Stromal cell of bone marrow (primary cell): ENCODE data around the gene H1-8.
"Not testable (repeated sequence)": the region's sequence is repeated elsewhere in the genome, so short reads cannot be mapped to it uniquely, and the experiment has no call there.

Source experiments
- DNase-seq: peaks from one replicate; pipeline ENCODE4 v3.0.0-alpha.2; 2012; ENCODE audit warnings: low read depth

H1-8 gene

DNA sequence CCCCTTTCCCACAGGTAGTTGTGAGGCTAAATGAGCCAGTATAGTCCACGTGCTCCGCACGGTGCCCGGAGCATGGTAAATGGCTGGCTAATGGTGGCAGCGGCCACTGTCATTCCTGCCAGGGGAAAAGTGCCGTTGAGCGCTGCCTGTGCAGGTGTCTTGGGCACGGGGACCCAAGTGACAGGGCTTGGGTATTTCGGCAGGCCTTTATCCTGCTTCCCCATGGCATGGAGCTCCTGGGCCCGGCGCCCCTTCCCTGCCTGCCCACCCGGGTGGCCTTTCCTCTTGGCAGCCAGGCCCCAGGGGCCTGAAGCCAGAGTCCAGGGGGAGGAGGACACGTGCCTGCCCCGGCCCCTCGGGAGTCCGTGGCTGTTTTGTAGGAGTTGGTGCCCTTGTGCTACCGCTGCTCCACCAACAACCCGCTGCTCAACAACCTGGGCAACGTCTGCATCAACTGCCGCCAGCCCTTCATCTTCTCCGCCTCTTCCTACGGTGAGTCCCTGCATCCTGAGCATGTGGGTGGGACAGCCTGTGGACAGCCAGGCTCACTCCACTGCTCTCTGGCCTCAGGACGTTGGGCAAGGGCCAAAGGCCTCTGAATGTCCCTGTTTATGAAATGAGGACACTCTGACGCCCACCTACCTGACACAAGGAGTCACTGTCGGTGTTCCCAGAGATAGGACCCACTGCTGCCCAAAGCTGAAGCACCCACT is 27.7 kb upstream of the H1-8 start:
- not testable (repeated sequence) for DNase-seq

DNA sequence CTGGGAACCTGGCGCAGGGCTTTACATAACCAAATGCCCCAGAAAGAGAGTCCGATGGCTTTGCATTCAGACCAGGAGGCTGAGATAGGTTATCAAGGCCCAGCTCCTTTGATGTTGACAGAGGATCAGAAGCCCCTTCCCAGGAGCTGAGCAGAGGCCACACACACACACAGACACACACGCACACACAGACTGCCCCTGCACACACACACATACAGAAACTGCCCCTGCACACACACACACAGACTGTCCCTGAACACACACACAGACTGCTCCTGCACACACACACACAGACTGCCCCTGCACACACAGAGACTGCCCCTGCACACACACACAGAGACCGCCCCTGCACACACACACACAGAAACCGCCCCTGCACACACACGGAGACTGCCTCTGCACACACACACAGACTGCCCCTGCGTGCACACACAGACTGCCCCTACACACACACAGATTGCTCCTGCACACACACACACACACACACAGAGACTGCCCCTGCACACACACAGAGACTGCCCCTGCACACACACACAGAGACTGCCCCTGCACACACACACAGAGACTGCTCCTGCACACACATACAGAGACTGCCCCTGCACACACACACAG is 27.0 kb upstream of the H1-8 start:
- not testable (repeated sequence) for DNase-seq

DNA sequence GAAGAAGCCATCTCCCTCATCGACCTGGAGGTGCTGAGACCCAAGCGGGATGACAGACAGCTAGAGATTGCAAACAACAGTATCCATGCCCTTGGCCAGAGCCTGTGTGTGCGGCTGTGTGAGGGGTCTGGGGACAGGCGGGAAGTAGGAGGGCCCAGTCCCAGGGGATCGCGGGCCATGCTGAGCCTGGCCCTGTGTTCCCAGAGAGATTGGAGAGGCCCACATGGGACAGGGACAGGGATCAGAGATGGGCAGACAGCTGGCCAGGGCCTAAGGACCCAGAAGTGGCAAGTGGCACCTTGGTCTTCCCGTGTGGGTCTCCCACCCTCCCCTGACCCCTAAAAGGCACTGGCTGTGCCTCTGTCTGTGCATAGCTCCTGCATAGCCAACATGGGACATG is 25.5 kb upstream of the H1-8 start:
- no peak for DNase-seq

DNA sequence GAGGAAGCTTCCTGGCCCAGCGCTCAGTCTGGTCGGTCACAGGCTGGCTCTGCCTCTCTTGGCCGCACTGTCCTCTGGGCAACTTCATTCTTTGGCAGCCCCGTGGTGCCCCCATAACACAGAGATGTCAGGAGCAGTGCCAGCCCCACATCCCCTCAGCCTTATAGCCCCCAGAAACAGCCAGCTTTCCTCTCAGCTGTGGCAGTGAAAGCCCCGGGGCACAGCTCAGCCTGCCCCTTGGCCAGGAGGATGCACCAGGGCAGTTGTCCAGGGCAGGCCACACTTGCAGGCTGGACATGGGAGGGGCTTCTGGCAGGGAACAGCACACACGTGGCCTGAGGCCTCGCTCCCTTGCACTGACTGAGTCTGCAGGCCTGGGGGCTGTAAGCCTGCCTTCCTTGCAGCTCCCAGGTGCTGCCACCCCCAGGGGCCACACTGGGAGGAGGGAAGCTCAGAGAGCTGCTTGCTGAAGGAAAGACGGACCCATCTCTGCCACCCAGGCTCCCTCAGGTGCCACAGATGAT is 24.9 kb upstream of the H1-8 start:
- DNase-seq, result no peak

DNA sequence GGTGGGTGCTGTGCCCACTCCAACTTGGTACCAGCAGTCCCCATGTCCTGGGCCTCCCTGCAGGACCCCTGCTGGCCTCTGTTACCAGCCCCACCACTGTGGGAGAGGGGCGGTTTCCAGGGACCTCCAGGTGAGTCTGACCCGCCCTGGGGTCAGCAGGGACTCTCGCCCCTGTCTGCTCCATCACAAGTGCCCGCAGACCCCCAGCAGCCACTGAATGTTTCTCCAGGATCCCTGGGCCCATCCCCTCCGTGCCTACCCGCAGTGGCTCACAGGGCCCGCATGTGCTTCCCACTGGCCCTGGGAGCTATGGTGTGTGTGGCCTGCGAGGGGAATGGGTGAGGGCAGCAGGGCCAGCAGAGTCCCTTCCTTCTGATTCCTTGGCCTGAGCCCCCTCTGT is 24.4 kb upstream of the H1-8 start:
- no peak for DNase-seq

DNA sequence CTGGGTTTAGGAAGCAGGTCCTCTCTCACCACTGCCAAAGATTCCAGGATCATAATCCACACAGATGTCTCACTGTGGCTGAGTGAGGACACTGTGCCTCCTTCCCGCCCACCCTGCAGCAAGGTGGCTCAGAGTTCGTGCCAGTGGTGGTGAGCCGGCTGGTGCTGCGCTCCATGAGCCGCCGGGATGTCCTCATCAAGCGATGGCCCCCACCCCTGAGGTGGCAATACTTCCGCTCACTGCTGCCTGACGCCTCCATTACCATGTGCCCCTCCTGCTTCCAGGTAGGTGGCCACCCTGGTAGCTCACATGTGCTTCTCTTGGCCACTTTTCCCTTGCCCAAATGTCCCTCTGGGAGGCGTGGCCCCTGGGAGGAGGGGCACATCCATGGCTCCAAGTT is 23.5 kb upstream of the H1-8 start:
- DNase-seq, result no peak

DNA sequence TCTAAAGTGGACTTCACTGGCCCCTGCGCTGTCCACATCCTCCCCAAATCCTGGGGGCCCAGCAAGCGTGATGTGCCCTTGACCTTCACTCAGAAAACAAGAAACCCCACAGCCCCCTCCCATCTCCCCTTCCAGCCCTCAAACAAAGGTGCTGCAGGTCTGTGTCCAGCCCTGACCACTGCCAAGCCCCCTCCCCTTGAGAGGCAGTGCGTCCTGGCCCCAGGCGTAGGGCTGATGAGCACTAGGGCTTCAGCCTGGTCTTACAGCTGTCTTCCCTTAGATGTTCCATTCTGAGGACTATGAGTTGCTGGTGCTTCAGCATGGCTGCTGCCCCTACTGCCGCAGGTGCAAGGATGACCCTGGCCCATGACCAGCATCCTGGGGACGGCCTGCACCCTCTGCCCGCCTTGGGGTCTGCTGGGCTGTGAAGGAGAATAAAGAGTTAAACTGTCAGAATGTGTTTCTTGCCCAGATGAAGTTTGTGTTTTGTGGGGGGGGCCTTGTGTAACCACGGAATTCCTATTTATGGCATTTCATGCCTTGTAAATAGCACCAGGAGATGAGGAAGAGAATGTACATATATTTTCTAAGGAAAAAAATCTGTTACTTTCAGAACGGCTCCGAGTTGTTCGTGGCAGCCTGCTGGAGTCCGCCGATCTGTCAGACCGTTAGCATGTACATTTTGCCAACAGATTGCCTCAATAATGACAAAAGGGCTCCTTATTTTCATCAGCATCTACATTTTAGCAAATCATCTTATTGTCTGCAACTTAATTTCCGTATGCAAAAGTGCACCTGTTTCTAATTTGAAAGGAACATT is 22.9 kb upstream of the H1-8 start:
- no peak for DNase-seq

DNA sequence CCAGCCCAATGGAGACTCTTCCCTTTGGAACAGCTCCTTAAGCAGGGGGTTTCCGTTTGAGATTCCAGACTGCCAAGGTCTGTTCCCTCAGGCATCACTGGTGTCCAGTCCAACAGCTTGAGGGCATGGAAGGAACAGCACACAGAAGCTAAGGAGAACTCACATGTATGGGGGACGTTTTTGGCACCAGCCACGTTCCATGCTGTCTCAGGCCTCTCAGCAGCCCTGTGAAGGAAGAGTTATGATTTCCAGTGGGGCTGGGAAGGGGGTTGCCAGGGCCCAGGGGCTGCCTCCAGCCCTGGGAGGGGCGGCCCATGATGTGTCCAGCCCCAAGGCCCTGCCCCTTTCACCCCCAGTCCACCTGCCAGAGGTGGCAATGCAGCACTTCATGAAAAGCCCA is 22.0 kb upstream of the H1-8 start:
- no peak for DNase-seq

DNA sequence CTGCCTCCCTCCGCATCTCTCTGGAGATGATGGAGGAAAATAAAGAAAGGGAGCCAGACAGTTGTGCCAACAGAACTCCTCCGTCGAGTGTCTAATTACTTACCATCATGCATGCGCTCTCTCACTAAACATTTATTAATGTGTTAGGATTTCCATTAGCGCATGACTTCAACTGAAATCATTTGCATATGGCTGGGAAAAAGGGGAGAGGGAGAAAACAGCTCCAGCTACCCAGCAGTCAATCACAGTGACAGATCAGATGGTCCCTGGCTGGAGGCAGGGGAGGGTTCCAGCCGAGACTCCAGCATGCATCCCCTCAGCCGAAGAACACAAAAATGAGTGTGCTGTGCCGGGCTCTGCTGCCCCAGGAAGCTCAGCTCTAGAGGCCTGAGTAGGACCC is 21.4 kb upstream of the H1-8 start:
- no peak for DNase-seq

DNA sequence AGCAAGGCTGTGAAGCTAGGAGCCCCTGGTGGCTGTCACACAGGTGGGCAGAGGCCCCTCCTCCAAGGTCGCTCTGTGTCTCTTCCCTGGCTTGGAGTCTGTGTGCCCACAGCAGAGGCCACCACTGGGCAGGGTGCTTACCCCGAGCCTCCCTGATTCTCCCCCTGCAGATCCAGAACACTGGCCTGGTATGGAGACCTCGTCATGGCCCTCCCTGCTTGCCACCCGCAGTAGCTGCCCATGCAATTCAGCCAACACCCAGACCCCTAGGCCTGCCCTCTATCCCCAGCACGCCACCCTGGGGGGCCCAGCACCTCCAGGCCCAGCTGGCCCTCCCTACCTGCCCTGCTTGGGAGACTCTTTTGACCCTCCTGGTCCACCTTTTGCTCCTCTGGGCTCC is 20.0 kb upstream of the H1-8 start:
- DNase-seq, result no peak

DNA sequence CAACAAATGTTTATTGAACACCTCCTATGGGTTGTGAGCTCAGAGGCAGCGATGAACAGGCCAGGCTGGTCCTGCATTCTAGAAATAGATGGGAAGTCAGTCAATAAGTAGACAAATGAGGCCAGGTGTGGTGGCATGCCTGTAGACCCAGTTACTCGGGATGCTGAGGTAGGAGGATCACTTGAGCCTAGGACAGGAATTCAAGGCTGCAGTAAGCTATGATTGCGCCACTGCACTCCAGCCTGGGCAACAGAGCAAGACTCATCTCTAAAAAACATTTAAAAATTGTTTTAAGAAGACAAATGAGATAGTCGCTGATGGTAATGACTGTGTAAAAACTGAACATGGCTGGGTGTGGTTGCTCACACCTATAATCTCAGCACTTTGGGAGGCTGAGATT is 18.9 kb upstream of the H1-8 start:
- no peak for DNase-seq

DNA sequence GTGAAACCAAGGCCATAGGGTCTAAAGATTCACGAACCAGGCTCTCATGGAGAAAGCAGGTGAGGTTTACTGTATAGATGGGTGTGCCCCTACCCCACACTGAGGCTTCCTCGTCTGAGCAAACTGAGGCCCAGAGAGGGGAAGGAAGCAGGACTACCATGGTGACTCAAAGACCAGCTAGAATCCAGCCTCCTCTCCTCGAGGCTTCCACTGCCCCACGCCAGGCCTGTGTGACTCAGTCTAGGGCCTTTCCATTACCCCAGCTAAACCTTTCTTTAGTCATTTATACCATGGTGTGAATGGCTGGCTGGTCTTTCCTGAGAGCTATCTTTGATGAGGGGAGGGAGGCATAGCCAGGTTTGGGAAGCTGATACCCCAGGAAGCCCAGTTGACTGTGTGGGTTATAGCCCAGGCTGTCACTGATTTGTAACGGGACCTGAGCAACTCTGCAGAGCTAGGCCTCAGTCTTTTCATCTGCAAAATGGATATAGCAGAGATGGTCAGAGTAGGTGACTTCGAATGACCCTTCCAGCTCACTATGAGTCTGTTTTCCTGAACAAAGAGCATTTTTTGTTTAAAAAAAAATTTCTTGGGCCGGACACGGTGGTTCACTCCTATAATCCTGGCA is 17.5 kb upstream of the H1-8 start:
- DNase-seq, result peak; percentile 77

DNA sequence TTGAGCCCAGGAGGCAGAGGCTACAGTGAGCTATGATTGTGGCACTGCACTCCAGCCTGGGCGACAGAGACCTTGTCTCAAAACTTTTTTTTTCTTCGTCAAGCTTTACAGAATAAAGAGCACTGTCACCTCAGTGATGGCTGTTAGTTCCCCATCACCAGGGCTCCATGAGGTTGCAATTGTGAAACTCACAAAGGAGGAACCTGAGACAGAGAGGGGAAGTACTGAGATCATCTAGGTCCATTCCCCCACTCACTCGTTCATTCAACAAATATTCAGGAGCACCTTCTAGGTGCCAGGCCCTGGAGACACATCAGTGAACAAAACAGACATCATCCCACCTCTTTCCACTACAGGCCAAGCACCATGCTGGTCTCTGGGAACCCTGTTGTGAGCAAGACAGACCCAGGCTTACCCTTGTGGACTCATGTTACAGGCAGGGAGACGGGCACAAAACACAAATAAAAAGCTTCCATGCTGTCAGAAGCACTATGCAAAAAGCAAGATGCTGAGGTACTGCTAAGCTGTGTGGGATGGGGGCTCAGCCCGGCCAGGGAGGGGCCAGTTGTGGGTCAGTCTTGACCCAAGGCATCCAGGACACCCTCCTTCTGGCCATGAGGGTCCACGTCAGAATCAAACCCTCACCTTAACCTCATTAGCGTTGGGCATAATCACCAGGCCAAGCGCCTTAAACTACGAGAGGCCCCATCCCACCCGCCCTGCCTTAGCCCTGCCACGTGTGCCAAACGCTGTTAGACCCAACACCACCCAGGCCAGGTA is 16.7 kb upstream of the H1-8 start:
- DNase-seq, result no peak

DNA sequence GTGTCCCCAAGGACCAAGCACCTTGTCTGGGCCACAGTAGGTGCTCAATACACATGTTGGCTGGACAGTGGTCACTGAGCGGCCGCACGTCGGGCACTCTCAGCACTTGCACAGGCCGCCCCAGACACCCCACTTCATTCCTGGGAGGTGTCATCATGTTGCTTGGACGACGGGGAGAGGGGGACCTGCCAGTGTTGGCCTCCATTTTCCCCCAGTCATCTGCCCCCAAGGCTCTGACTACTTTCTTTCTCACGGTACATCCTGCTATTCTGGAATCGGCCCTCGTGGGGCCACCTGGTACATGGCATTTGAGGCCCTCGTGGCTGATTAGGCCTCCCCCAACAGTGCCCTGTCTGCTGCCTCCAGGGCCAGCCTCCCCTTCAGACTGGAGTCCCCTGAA is 15.7 kb upstream of the H1-8 start:
- DNase-seq, result no peak

DNA sequence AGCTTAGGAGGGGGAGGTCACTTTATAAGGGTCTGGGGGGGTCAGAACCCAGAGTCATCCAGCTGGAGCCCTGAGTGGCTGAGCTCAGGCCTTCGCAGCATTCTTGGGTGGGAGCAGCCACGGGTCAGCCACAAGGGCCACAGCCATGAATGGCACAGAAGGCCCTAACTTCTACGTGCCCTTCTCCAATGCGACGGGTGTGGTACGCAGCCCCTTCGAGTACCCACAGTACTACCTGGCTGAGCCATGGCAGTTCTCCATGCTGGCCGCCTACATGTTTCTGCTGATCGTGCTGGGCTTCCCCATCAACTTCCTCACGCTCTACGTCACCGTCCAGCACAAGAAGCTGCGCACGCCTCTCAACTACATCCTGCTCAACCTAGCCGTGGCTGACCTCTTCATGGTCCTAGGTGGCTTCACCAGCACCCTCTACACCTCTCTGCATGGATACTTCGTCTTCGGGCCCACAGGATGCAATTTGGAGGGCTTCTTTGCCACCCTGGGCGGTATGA is 14.3 kb upstream of the H1-8 start, which contains the start of gene RHO:
Gene RHO (plus strand): TSS at position 51 of the 512 bp plus-strand sequence. CDS start 95 bp downstream, at position 146.
- DNase-seq, result no peak

DNA sequence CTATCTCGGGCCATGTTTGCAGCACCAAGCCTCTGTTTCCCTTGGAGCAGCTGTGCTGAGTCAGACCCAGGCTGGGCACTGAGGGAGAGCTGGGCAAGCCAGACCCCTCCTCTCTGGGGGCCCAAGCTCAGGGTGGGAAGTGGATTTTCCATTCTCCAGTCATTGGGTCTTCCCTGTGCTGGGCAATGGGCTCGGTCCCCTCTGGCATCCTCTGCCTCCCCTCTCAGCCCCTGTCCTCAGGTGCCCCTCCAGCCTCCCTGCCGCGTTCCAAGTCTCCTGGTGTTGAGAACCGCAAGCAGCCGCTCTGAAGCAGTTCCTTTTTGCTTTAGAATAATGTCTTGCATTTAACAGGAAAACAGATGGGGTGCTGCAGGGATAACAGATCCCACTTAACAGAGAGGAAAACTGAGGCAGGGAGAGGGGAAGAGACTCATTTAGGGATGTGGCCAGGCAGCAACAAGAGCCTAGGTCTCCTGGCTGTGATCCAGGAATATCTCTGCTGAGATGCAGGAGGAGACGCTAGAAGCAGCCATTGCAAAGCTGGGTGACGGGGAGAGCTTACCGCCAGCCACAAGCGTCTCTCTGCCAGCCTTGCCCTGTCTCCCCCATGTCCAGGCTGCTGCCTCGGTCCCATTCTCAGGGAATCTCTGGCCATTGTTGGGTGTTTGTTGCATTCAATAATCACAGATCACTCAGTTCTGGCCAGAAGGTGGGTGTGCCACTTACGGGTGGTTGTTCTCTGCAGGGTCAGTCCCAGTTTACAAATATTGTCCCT is 13.4 kb upstream of the H1-8 start:
- DNase-seq, result no peak

DNA sequence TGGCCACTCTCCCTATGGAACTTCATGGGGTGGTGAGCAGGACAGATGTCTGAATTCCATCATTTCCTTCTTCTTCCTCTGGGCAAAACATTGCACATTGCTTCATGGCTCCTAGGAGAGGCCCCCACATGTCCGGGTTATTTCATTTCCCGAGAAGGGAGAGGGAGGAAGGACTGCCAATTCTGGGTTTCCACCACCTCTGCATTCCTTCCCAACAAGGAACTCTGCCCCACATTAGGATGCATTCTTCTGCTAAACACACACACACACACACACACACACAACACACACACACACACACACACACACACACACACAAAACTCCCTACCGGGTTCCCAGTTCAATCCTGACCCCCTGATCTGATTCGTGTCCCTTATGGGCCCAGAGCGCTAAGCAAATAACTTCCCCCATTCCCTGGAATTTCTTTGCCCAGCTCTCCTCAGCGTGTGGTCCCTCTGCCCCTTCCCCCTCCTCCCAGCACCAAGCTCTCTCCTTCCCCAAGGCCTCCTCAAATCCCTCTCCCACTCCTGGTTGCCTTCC is 12.7 kb upstream of the H1-8 start:
- no peak for DNase-seq

DNA sequence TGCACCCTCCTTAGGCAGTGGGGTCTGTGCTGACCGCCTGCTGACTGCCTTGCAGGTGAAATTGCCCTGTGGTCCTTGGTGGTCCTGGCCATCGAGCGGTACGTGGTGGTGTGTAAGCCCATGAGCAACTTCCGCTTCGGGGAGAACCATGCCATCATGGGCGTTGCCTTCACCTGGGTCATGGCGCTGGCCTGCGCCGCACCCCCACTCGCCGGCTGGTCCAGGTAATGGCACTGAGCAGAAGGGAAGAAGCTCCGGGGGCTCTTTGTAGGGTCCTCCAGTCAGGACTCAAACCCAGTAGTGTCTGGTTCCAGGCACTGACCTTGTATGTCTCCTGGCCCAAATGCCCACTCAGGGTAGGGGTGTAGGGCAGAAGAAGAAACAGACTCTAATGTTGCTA is 12.2 kb upstream of the H1-8 start:
- no peak for DNase-seq

DNA sequence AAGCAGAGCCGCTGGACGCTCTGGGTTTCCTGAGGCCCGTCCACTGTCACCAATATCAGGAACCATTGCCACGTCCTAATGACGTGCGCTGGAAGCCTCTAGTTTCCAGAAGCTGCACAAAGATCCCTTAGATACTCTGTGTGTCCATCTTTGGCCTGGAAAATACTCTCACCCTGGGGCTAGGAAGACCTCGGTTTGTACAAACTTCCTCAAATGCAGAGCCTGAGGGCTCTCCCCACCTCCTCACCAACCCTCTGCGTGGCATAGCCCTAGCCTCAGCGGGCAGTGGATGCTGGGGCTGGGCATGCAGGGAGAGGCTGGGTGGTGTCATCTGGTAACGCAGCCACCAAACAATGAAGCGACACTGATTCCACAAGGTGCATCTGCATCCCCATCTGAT is 11.3 kb upstream of the H1-8 start:
- DNase-seq, result no peak

DNA sequence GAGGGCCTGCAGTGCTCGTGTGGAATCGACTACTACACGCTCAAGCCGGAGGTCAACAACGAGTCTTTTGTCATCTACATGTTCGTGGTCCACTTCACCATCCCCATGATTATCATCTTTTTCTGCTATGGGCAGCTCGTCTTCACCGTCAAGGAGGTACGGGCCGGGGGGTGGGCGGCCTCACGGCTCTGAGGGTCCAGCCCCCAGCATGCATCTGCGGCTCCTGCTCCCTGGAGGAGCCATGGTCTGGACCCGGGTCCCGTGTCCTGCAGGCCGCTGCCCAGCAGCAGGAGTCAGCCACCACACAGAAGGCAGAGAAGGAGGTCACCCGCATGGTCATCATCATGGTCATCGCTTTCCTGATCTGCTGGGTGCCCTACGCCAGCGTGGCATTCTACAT is 10.7 kb upstream of the H1-8 start:
- no peak for DNase-seq
